Smooth muscle cell (in vitro differentiated cells): ENCODE measurements around the gene SLC44A5. TPM values are rescaled to one million over a fixed set of nuclear protein-coding genes. Genes with fewer than 3 reads are reported as not detected.

Experiments
- DNase-seq: peaks from one replicate; lab custom pipeline; 2025; ENCODE audit not compliant: unreplicated experiment; lab: John Stamatoyannopoulos, UW
- H2AFZ ChIP-seq: fragments of 200-600 bp; sonication (generic); 2 replicates; pipeline ENCODE4 v1.6.0; 2016; ENCODE audit warnings: antibody characterized with exemption, low read depth, mild to moderate bottlenecking
- H3F3A ChIP-seq: fragments of 200-600 bp; sonication (generic); 2 replicates; pipeline ENCODE4 v1.6.0; 2017; ENCODE audit warnings: antibody characterized with exemption, low read depth
- H3K27ac ChIP-seq: fragments of 200-600 bp; sonication (generic); 2 replicates; pipeline ENCODE4 v1.5.1; 2016; ENCODE audit warnings: low read depth, mild to moderate bottlenecking
- H3K27me3 ChIP-seq: fragments of 200-600 bp; sonication (generic); 2 replicates; pipeline ENCODE4 v1.6.1; 2016; ENCODE audit warnings: low read depth, mild to moderate bottlenecking
- H3K36me3 ChIP-seq: fragments of 200-600 bp; sonication (generic); 2 replicates; pipeline ENCODE4 v1.5.1; 2016; ENCODE audit warnings: low read depth
- H3K4me1 ChIP-seq: fragments of 200-600 bp; sonication (generic); 2 replicates; pipeline ENCODE4 v1.5.1; 2016; ENCODE audit warnings: low read depth
- H3K4me2 ChIP-seq: fragments of 200-600 bp; sonication (generic); 2 replicates; pipeline ENCODE4 v1.6.0; 2016; ENCODE audit warnings: mild to moderate bottlenecking
- H3K4me3 ChIP-seq: fragments of 200-600 bp; sonication (generic); 2 replicates; pipeline ENCODE4 v1.5.1; 2016; ENCODE audit warnings: mild to moderate bottlenecking
- H3K79me2 ChIP-seq: fragments of 200-600 bp; sonication (generic); 2 replicates; pipeline ENCODE4 v1.6.0; 2016; ENCODE audit warnings: low read depth, mild to moderate bottlenecking
- H3K9ac ChIP-seq: fragments of 200-600 bp; sonication (generic); 2 replicates; pipeline ENCODE4 v1.6.0; 2016; ENCODE audit warnings: low read depth
- H3K9me3 ChIP-seq: fragments of 200-600 bp; sonication (generic); replicated peaks from 2 replicates; pipeline ENCODE4 v1.5.1; 2016; ENCODE audit warnings: low read depth
- H4K20me1 ChIP-seq: fragments of 200-600 bp; sonication (generic); 2 replicates; pipeline ENCODE4 v1.6.0; 2016; ENCODE audit warnings: low read depth
- CTCF ChIP-seq: fragments of 200-600 bp; sonication (generic); IDR thresholded peaks from 2 replicates; pipeline ENCODE4 v1.5.1; 2017; ENCODE audit warnings: borderline replicate concordance, mild to moderate bottlenecking, antibody characterized with exemption; ENCODE audit not compliant: insufficient read depth, poor library complexity, severe bottlenecking
- WGBS: methylation state at CpG from one replicate; pipeline ENCODE4 v1.1.7; 2016; ENCODE audit warnings: low lambda C conversion rate; 5-methylcytosine and 5-hydroxymethylcytosine counted together
- polyA plus RNA-seq: library from polyadenylated mRNA; unstranded; fragments of >200 nt; fragmentation: Nextera tagmentation; extraction: Ambion mirVana; gene quantifications from 2 replicates; pipeline ENCODE4 v1.2.1, GENCODE V29; 2016
- total RNA-seq: library from RNA; depleted of rRNA; stranded (reverse); fragments of >200 nt; gene quantifications from 2 replicates; pipeline ENCODE4 v1.2.3, GENCODE V29; 2014

Gene SLC44A5
- total and polyA plus RNA-seq, 2 experiments from 2014 or later: 0.89 to 4.4 TPM

GRCh38 chr1:75475696-75476095 lies 135.2 kb downstream of the SLC44A5 start:
- 93% methylated on average over 4 of the region's 4 CpGs for WGBS
- no peaks in the 10 kb centered on the region for H3K9me3 ChIP-seq
- H3F3A ChIP-seq: no peaks in the 10 kb centered on the region
- H3K79me2 ChIP-seq: no peaks in the 10 kb centered on the region
- TF ChIP-seq CTCF: no peak
- H3K9ac ChIP-seq: no peak overlapping the region
- no peak overlapping the region for H3K27ac ChIP-seq
- no peak overlapping the region for H3K4me2 ChIP-seq
- DNase-seq: no peak
- no peaks in the 10 kb centered on the region for H3K27me3 ChIP-seq
- H2AFZ ChIP-seq: no peak overlapping the region
- H3K4me3 ChIP-seq: no peak overlapping the region
- no peaks in the 10 kb centered on the region for H3K36me3 ChIP-seq
- H3K4me1 ChIP-seq: no peaks in the 10 kb centered on the region
- H4K20me1 ChIP-seq: no peaks in the 10 kb centered on the region

GRCh38 chr1:75472971-75473603 lies 137.8 kb downstream of the SLC44A5 start:
- H3K4me2 ChIP-seq: no peak overlapping the region
- H3K4me3 ChIP-seq: no peak overlapping the region
- no peaks in the 10 kb centered on the region for H3K27me3 ChIP-seq
- no peaks in the 10 kb centered on the region for H3K36me3 ChIP-seq
- H3K4me1 ChIP-seq: no peaks in the 10 kb centered on the region
- DNase-seq: no peak
- H3K9me3 ChIP-seq: no peaks in the 10 kb centered on the region
- no peak overlapping the region for H2AFZ ChIP-seq
- no peak overlapping the region for H3K27ac ChIP-seq
- 61% methylated on average over 4 of the region's 4 CpGs for whole genome bisulfite sequencing
- H3K9ac ChIP-seq: no peak overlapping the region
- no peaks in the 10 kb centered on the region for H3K79me2 ChIP-seq
- H4K20me1 ChIP-seq: no peaks in the 10 kb centered on the region
- no peak for TF ChIP-seq CTCF
- H3F3A ChIP-seq: no peaks in the 10 kb centered on the region

GRCh38 chr1:75472089-75472970 lies 138.6 kb downstream of the SLC44A5 start:
- Histone ChIP-seq H3K79me2 (no peaks in the 10 kb centered on the region), H3K9me3 (no peaks in the 10 kb centered on the region), H3K27ac (no peak overlapping the region), H3K36me3 (no peaks in the 10 kb centered on the region), H2AFZ (no peak overlapping the region), H3F3A (no peaks in the 10 kb centered on the region), H3K4me3 (no peak overlapping the region), H3K4me2 (no peak overlapping the region), H3K4me1 (no peaks in the 10 kb centered on the region), H4K20me1 (no peaks in the 10 kb centered on the region), H3K27me3 (no peaks in the 10 kb centered on the region), H3K9ac (no peak overlapping the region)
- TF ChIP-seq CTCF: no peak
- no peak for DNase-seq
- 80% methylated on average over 5 of the region's 5 CpGs for WGBS
